ENCODE measurements around the gene VEGFA.

Gene VEGFA

DNA sequence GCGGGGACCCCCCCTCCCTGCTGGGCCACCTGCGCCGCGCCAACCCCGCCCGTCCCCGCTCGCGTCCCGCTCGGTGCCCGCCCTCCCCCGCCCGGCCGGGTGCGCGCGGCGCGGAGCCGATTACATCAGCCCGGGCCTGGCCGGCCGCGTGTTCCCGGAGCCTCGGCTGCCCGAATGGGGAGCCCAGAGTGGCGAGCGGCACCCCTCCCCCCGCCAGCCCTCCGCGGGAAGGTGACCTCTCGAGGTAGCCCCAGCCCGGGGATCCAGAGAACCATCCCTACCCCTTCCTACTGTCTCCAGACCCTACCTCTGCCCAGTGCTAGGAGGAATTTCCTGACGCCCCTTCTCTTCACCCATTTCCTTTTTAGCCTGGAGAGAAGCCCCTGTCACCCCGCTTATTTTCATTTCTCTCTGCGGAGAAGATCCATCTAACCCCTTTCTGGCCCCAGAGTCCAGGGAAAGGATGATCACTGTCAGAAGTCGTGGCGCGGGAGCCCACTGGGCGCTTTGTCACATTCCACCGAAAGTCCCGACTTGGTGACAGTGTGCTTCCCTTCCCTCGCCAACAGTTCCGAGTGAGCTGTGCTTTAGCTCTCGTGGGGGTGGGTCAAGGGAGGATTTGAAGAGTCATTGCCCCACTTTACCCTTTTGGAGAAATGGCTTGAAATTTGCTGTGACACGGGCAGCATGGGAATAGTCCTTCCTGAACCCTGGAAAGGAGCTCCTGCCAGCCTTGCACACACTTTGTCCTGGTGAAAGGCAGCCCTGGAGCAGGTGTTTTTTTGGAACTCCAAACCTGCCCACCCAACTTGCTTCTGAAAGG is 2.1 kb downstream of the VEGFA start:
- peak overlapping the region; percentile 90 for H3K4me3 ChIP-seq (ENCODE audit: control insufficient read depth, low read depth, low read length)
- no peak for TF ChIP-seq CTCF (IDR thresholded peaks at IDR 0.05; ENCODE audit: control insufficient read depth, insufficient read depth, low read depth, low read length, missing control alignments)
- no peak for DNase-seq (ENCODE audit: low read depth)

DNA sequence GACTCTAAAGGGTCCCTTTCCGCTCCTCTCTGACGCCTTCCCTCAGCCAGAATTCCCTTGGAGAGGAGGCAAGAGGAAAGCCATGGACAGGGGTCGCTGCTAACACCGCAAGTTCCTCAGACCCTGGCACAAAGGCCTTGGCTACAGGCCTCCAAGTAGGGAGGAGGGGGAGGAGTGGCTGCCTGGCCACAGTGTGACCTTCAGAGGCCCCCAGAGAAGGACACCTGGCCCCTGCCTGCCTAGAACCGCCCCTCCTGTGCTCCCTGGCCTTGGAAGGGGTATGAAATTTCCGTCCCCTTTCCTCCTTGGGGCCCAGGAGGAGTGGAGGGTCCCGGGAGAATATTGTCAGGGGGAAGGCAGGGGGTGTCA is 2.7 kb downstream of the VEGFA start:
- peak; percentile 3 for TF ChIP-seq CTCF (IDR thresholded peaks at IDR 0.05; ENCODE audit: control insufficient read depth, insufficient read depth, low read depth, low read length, missing control alignments)
- H3K4me3 ChIP-seq (ENCODE audit: control insufficient read depth, low read depth, low read length) = peak overlapping the region; percentile 90
- no peak for DNase-seq (ENCODE audit: low read depth)

DNA sequence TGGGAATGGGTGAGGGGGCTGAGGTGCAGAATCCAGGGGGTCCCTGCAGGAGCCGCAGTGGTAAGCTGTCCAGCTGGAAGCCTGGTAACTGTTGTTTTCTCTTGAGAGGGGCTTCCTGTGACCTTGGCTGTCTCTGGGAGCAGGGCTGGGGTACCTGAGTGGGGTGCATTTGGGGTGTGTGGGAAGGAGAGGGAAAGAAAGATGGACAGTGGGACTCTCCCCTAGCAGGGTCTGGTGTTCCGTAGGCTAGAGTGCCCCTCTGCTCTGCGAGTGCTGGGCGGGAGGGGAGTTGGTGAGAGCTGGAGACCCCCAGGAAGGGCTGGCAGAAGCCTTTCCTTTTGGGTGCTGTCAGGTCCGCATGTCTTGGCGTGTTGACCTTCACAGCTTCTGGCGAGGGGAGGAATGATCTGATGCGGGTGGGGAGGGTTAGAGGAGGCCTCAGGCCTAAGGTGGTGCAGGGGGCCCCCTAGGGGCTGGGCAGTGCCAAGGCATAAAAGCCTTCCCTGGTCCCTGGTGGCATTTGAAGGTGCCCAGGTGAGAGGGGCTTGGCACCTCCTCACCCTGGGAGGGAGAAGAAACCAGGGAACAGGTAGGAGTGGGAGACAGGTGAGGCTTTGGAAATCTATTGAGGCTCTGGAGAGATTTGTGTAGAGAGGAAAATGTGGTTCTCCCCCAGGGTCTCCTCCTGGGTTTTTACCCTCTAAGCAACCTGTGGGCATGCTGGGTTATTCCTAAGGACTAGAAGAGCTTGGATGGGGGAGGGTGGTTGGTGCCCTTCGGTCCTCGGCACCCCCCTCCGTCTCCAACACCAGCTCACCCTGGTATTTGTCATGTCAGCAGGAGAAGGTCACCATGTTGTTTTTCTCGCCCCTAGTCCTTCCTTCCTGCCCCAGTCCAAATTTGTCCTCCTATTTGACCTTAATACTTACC is 3.3 kb downstream of the VEGFA start:
- no peak for DNase-seq (ENCODE audit: low read depth)
- TF ChIP-seq CTCF (IDR thresholded peaks at IDR 0.05; ENCODE audit: control insufficient read depth, insufficient read depth, low read depth, low read length, missing control alignments) = peak; percentile 87
- peak overlapping the region; percentile 90 for H3K4me3 ChIP-seq (ENCODE audit: control insufficient read depth, low read depth, low read length)

DNA sequence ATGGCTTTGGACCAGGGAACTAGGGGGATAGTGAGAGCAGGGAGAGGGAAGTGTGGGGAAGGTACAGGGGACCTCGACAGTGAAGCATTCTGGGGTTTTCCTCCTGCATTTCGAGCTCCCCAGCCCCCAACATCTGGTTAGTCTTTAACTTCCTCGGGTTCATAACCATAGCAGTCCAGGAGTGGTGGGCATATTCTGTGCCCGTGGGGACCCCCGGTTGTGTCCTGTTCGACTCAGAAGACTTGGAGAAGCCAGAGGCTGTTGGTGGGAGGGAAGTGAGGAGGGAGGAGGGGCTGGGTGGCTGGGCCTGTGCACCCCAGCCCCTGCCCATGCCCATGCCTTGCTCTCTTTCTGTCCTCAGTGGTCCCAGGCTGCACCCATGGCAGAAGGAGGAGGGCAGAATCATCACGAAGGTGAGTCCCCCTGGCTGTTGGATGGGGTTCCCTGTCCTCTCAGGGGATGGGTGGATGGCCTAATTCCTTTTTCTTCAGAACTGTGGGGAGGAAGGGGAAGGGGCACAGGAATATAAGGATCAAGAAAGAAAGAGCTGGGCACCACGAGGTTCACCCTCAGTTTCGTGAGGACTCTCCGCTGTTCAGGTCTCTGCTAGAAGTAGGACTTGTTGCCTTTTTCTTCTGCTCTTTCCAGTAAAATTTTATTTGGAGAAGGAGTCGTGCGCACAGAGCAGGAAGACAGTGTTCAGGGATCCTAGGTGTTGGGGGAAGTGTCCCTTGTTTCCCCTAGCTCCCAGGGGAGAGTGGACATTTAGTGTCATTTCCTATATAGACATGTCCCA is 4.2 kb downstream of the VEGFA start:
- peak overlapping the region; percentile 90 for H3K4me3 ChIP-seq (ENCODE audit: control insufficient read depth, low read depth, low read length)
- TF ChIP-seq CTCF (IDR thresholded peaks at IDR 0.05; ENCODE audit: control insufficient read depth, insufficient read depth, low read depth, low read length, missing control alignments) = peak; percentile 4
- no peak for DNase-seq (ENCODE audit: low read depth)

- TF ChIP-seq CTCF (IDR thresholded peaks at IDR 0.05; ENCODE audit: control insufficient read depth, insufficient read depth, low read depth, low read length, missing control alignments) = peak; percentile 93
- no peak for DNase-seq (ENCODE audit: low read depth)
These were observed 4.9 kb downstream of the VEGFA start for GRCh38 chr6:43774776-43775534.

More at GRCh38 chr6:43774776-43775534, 4.9 kb downstream of the VEGFA start:
- H3K4me3 ChIP-seq (ENCODE audit: control insufficient read depth, low read depth, low read length) = peak overlapping the region; percentile 90
